22Rv1 (cell line): Measurements from ENCODE around the gene HOMER1.

ENCODE experiments used
- H3K27ac ChIP-seq: fragments of 450-650 bp; 2 replicates; pipeline ENCODE4 v1.5.1; 2017
- CTCF ChIP-seq: fragments of 450-650 bp; IDR thresholded peaks from 2 replicates; pipeline ENCODE4 v1.5.1; 2017; ENCODE audit warnings: mild to moderate bottlenecking
- ZFX ChIP-seq: fragments of 450-650 bp; IDR thresholded peaks from 2 replicates; pipeline ENCODE4 v1.6.1; 2017; ENCODE audit warnings: antibody characterized with exemption, borderline replicate concordance

HOMER1 gene

GRCh38 chr5:79456400-79456799 is 57.5 kb downstream of the HOMER1 start:
- H3K27ac ChIP-seq = no peak overlapping the region

DNA sequence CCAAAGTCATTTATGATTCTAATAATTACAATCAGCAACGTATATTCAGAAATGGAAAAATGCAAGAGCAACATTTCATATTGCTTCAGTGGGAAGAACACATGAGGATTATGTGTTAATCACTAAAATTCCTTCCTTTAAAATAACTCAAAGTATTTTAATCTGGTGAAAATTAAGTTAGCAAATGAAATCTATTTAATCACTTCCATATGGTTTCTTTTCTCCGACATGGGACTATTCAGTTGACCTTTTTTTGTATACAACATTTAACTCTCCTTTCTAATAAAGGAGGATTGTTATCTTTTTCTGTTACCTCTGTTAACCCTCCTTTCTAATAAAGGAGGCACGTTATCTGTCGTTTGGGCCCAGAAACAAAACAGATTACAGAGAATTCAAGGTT is 59.9 kb downstream of the HOMER1 start:
- no peak overlapping the region for H3K27ac ChIP-seq
- no peak for TF ChIP-seq ZFX

More at GRCh38 chr5:79456400-79456799, 57.5 kb downstream of the HOMER1 start:
- TF ChIP-seq ZFX = no peak
- no peak for TF ChIP-seq CTCF

GRCh38 chr5:79448336-79448735 is 65.6 kb downstream of the HOMER1 start:
- no peak for TF ChIP-seq ZFX
- no peak for TF ChIP-seq CTCF
- no peak overlapping the region for H3K27ac ChIP-seq

GRCh38 chr5:79436821-79437220 is 77.1 kb downstream of the HOMER1 start:
- no peak overlapping the region for H3K27ac ChIP-seq
- no peak for TF ChIP-seq CTCF
- TF ChIP-seq ZFX = no peak

GRCh38 chr5:79436224-79436623 is 77.7 kb downstream of the HOMER1 start:
- TF ChIP-seq CTCF = no peak
- no peak for TF ChIP-seq ZFX

DNA sequence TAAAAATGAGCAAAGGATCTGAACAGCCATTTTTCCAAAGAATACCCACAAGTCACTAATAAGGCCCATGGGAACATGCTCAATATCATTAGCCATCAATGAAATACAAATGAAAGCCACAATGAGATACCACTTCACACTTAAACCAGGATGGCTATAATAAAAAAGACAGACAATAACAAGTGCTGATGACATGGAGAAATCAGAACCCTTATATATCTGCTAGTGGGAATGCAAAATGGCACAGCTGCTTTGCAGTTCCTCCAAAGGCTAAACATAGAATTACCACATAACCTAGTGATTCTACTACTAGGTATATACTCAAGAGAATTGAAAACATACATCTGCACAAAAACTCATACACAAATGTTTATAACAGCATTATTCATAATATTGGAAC is 83.7 kb downstream of the HOMER1 start:
- no peak overlapping the region for H3K27ac ChIP-seq
- TF ChIP-seq CTCF (no peak), ZFX (no peak)

More at GRCh38 chr5:79436224-79436623, 77.7 kb downstream of the HOMER1 start:
- H3K27ac ChIP-seq = no peak overlapping the region

DNA sequence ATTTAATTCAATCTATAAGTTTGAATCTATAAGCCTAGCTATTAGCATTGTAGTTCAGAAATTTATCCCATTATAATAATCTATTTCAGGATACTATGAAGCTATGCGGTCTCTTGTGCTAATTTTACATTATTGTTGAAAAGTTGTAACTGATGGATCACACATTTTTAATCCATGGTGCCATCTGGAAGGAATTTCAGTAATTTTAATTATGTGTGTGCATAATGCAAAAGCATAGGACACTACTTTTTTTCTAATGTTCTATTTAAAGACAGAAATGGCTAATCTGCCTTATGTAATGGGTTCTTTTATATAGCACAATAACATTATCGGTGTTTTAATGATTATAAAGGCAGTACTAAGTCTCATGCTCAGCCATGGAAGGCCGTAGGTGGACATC is 90.6 kb downstream of the HOMER1 start:
- TF ChIP-seq ZFX (no peak), CTCF (no peak)
- no peak overlapping the region for H3K27ac ChIP-seq

- TF ChIP-seq ZFX (no peak), CTCF (no peak)
- no peak overlapping the region for H3K27ac ChIP-seq
Observed at GRCh38 chr5:79420248-79420647, 93.7 kb downstream of the HOMER1 start.
